PC-3 (cell line): ENCODE results near the gene EDEM1. TPM values are rescaled to one million over a fixed set of nuclear protein-coding genes. Genes with fewer than 3 reads are reported as not detected.

ENCODE experiments used
- ATAC-seq: fragments of 200-7000 bp; cut with Tn5 transposase; 2 replicates; pipeline ENCODE4 v1.9.1; 2020; ENCODE audit warnings: mild to moderate bottlenecking, moderate library complexity
- BruUV-seq: library from RNA; stranded (reverse); fragments of 400-500 nt; replicated peaks from 2 replicates; lab custom pipeline; 2021; lab: Mats Ljungman, UMichigan
- CTCF ChIA-PET: fragments of 300-600 bp; sonication (Branson Sonifier 250); formaldehyde crosslinking; loops from one replicate; lab custom pipeline; 2022; ENCODE audit warnings: antibody characterized with exemption; lab: Charles Lee
- POLR2A ChIA-PET: fragments of 300-600 bp; sonication (Branson Sonifier 250); formaldehyde crosslinking; loops from one replicate; lab custom pipeline; 2022; ENCODE audit warnings: antibody characterized with exemption; ENCODE audit not compliant: unreplicated experiment; lab: Charles Lee
- DNase-seq: peaks from one replicate; pipeline ENCODE4 v3.0.0-alpha.2; 2015
- H2AFZ ChIP-seq: fragments of 300-600 bp; sonication (generic); 2 replicates; pipeline ENCODE4 v1.6.0; 2016; ENCODE audit warnings: antibody characterized with exemption, low read length
- H3F3A ChIP-seq: fragments of 300-600 bp; sonication (generic); one replicate; pipeline ENCODE4 v1.6.0; 2017; ENCODE audit warnings: antibody characterized with exemption, low read length, control low read depth, mild to moderate bottlenecking; ENCODE audit not compliant: unreplicated experiment
- H3K27ac ChIP-seq: fragments of 300-600 bp; sonication (generic); 2 replicates; pipeline ENCODE4 v1.5.1; 2016; ENCODE audit warnings: mild to moderate bottlenecking, low read length
- H3K27me3 ChIP-seq: fragments of 300-600 bp; sonication (generic); 2 replicates; pipeline ENCODE4 v1.6.1; 2016; ENCODE audit warnings: low read length, mixed read lengths
- H3K36me3 ChIP-seq: fragments of 300-600 bp; sonication (generic); 2 replicates; pipeline ENCODE4 v1.6.1; 2016; ENCODE audit warnings: low read depth, mixed run types, low read length, mixed read lengths
- H3K4me1 ChIP-seq: fragments of 300-600 bp; sonication (generic); 2 replicates; pipeline ENCODE4 v1.5.1; 2016; ENCODE audit warnings: low read length; ENCODE audit not compliant: insufficient read depth
- H3K4me2 ChIP-seq: fragments of 300-600 bp; sonication (generic); 2 replicates; pipeline ENCODE4 v1.6.0; 2016; ENCODE audit warnings: low read length
- H3K4me3 ChIP-seq: fragments of 300-600 bp; sonication (generic); 2 replicates; pipeline ENCODE4 v1.5.1; 2016; ENCODE audit warnings: mild to moderate bottlenecking, low read length, mixed read lengths
- H3K79me2 ChIP-seq: fragments of 300-600 bp; sonication (generic); 2 replicates; pipeline ENCODE4 v1.6.1; 2017; ENCODE audit warnings: low read length, mixed read lengths
- H3K9ac ChIP-seq: fragments of 300-600 bp; sonication (generic); 2 replicates; pipeline ENCODE4 v1.6.0; 2016; ENCODE audit warnings: mild to moderate bottlenecking, low read length
- H3K9me2 ChIP-seq: fragments of 300-600 bp; sonication (generic); replicated peaks from 2 replicates; pipeline ENCODE4 v1.6.1; 2016; ENCODE audit warnings: mixed run types, low read length, mixed read lengths
- H3K9me3 ChIP-seq: fragments of 300-600 bp; sonication (generic); 2 replicates; pipeline ENCODE4 v1.6.1; 2016; ENCODE audit warnings: low read length, mixed read lengths
- H4K20me1 ChIP-seq: fragments of 300-600 bp; sonication (generic); 2 replicates; pipeline ENCODE4 v1.6.1; 2016; ENCODE audit warnings: low read length, mixed read lengths
- EZH2 ChIP-seq: fragments of 300-600 bp; sonication (generic); IDR thresholded peaks from one replicate; pipeline ENCODE4 v1.6.1; 2017; ENCODE audit warnings: antibody characterized with exemption, mild to moderate bottlenecking, low read length; ENCODE audit not compliant: unreplicated experiment
- EZH2phosphoT487 ChIP-seq: fragments of 300-600 bp; sonication (generic); IDR thresholded peaks from 2 replicates; pipeline ENCODE4 v1.6.1; 2018; ENCODE audit warnings: mild to moderate bottlenecking, antibody characterized with exemption, low read length, borderline replicate concordance
- intact Hi-C: fragments of 100-400 bp; cut with micrococcal nuclease; formaldehyde crosslinking; loops from 2 replicates; pipeline ENCODE4 v1.9.0; 2023
- microRNA-seq: library from miRNA; unstranded; fragments of <30 nt; microRNA quantifications from one replicate; pipeline ENCODE4 v1.1.0, GENCODE V29; 2020; ENCODE audit not compliant: unreplicated experiment
- total RNA-seq: library from RNA; depleted of rRNA; stranded (reverse); fragments of >200 nt; gene quantifications from 2 replicates; pipeline ENCODE4 v1.2.3, GENCODE V29; 2014; rRNA removed
- TF ChIP-seq, protein P1 (sequence below): fragments of 300-600 bp; sonication (generic); conservative IDR thresholded peaks from 2 replicates; pipeline ENCODE4 v1.5.1; 2017; ENCODE audit warnings: antibody characterized with exemption, low read depth, mild to moderate bottlenecking, low read length

The EDEM1 gene
- total RNA-seq, 1 experiment from 2014 or later: 39.4 TPM

DNA sequence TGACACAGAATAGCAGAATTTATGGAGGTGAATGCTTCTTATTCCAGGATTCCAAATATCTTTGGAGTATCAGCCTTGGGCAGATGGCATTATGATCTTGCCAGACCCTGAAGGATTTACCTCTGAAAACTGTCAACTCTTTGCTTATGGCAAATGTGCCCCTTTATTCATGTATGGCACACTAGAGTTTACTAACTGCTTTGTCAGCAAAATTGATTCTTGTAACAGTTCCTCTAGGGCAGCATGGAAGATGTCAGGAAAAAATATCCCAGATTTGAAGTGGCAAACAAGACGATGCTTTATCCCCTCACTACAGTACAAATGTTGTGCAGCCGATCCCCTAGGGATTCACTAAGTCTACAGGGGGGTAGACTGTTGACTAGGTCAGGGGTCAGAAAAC, 79.7 kb downstream of the EDEM1 start:
- POLR2A ChIA-PET: no interaction called here
- Histone ChIP-seq H3K9me2 (no peaks in the 10 kb centered on the region), H3K9ac (no peak overlapping the region), H3K36me3 (no peaks in the 10 kb centered on the region), H2AFZ (no peak overlapping the region), H3K4me1 (no peaks in the 10 kb centered on the region), H3K4me3 (no peak overlapping the region), H3K4me2 (no peak overlapping the region), H3F3A (no peaks in the 10 kb centered on the region), H4K20me1 (no peaks in the 10 kb centered on the region), H3K79me2 (no peaks in the 10 kb centered on the region), H3K9me3 (no peaks in the 10 kb centered on the region), H3K27me3 (0 out of 2 replicates have a peak, but pooled peaks cover 8% of the 10 kb centered on the region), H3K27ac (no peak overlapping the region)
- intact Hi-C loops: no loop called here
- DNase-seq: no peak
- no TSS peak for BruUV-seq
- TF ChIP-seq EZH2phosphoT487 (no peak), EZH2 (no peak)
- TF ChIP-seq, protein P1, sequence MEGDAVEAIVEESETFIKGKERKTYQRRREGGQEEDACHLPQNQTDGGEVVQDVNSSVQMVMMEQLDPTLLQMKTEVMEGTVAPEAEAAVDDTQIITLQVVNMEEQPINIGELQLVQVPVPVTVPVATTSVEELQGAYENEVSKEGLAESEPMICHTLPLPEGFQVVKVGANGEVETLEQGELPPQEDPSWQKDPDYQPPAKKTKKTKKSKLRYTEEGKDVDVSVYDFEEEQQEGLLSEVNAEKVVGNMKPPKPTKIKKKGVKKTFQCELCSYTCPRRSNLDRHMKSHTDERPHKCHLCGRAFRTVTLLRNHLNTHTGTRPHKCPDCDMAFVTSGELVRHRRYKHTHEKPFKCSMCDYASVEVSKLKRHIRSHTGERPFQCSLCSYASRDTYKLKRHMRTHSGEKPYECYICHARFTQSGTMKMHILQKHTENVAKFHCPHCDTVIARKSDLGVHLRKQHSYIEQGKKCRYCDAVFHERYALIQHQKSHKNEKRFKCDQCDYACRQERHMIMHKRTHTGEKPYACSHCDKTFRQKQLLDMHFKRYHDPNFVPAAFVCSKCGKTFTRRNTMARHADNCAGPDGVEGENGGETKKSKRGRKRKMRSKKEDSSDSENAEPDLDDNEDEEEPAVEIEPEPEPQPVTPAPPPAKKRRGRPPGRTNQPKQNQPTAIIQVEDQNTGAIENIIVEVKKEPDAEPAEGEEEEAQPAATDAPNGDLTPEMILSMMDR: no peak
- no peak for ATAC-seq
- CTCF ChIA-PET: no interaction called here

DNA sequence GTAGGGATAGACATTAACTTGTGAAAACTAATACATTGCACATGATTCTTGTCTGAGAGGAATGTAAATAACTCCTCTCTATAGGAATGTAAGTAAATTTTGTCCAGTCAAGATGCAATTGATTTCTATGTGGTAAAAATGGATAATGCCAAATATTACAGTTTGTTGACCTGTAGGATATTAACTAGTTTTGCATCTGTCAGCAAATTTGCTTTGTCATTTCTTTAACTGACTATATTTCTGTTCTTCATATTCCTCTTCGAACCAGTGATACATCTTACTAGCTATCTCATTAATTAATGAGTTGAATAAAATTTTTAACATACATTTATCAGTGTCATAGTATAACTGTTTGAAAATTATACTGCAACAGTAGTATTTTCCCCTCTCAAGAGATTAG, 80.4 kb downstream of the EDEM1 start:
- DNase-seq: no peak
- no peak overlapping the region for H3K9ac ChIP-seq

More for the DNA sequence above, 80.4 kb downstream of the EDEM1 start:
- Histone ChIP-seq H3K4me3 (no peak overlapping the region), H3K79me2 (no peaks in the 10 kb centered on the region), H3F3A (no peaks in the 10 kb centered on the region), H3K36me3 (no peaks in the 10 kb centered on the region), H4K20me1 (no peaks in the 10 kb centered on the region), H3K27ac (no peak overlapping the region), H3K4me1 (no peaks in the 10 kb centered on the region), H3K9me3 (no peaks in the 10 kb centered on the region), H2AFZ (no peak overlapping the region), H3K27me3 (0 out of 2 replicates have a peak, but pooled peaks cover 8% of the 10 kb centered on the region), H3K4me2 (no peak overlapping the region), H3K9me2 (no peaks in the 10 kb centered on the region)
- BruUV-seq: no TSS peak
- ChIA-PET CTCF (no interaction called here), POLR2A (no interaction called here)
- intact Hi-C loops: no loop called here
- TF ChIP-seq, protein P1: no peak
- TF ChIP-seq EZH2phosphoT487 (no peak), EZH2 (no peak)
- ATAC-seq: no peak

Small RNAs within 50 kb of the gene (microRNA-seq; reads per million reads assigned to microRNA genes)
- not detected for gene MIR4790

Other genes starting within 250 kb of the EDEM1 start
- gene BHLHE40, start 208.3 kb upstream of the EDEM1 start, total RNA-seq: 255 and 256 TPM in 2 replicates
- 43.8 and 45.3 TPM in 2 replicates for gene ARL8B, start 65.4 kb upstream of the EDEM1 start, total RNA-seq